Psoas muscle (tissue), 8 donors: Measurements from ENCODE around the gene PTP4A2. TPM values are rescaled to one million over a fixed set of nuclear protein-coding genes. Genes with fewer than 3 reads are reported as not detected.

ENCODE experiments used
- ATAC-seq, 4 donors: fragments of 200-7000 bp; cut with Tn5 transposase; one replicate each; pipeline ENCODE4 v1.9.1; 2020; ENCODE audit warnings: moderate library complexity in 3 of 4, mild to moderate bottlenecking in 2 of 4
- DNase-seq, 2 donors: peaks; one replicate each; pipeline ENCODE4 v3.0.0-alpha.2; 2020
- H3K27ac ChIP-seq: fragments of 200-600 bp; one replicate; pipeline ENCODE4 v1.8.0; 2022
- H3K27me3 ChIP-seq, 3 donors: fragments of 200-600 bp in 1 of 3; one replicate each; pipeline versions ENCODE4 v1.6.1 to v1.8.0; 2013 to 2022; ENCODE audit warnings: low read length in 2 of 3, mild to moderate bottlenecking in 2 of 3, moderate library complexity in 1 of 3; ENCODE audit not compliant: insufficient read depth in 3 of 3
- H3K36me3 ChIP-seq, 2 donors: fragments of 200-600 bp in 1 of 2; one replicate each; pipeline versions ENCODE4 v1.6.1 to v1.8.0; 2013 to 2022; ENCODE audit warnings: low read depth in 1 of 2, mild to moderate bottlenecking in 1 of 2, moderate library complexity in 1 of 2; ENCODE audit not compliant: insufficient read depth in 1 of 2
- H3K4me1 ChIP-seq: fragments of 200-600 bp; one replicate; pipeline ENCODE4 v1.8.0; 2022
- H3K4me3 ChIP-seq: fragments of 200-600 bp; one replicate; pipeline ENCODE4 v1.8.0; 2022; ENCODE audit warnings: mild to moderate bottlenecking
- H3K9me3 ChIP-seq: fragments of 200-600 bp; one replicate; pipeline ENCODE4 v1.8.0; 2022
- CTCF ChIP-seq: fragments of 200-600 bp; IDR thresholded peaks from one replicate; pipeline ENCODE4 v1.8.0; 2022; ENCODE audit warnings: antibody characterized with exemption
- WGBS, 3 donors: extraction: QIAGEN DNeasy Blood & Tissue Kit; methylation state at CpG; one replicate each; pipeline versions ENCODE4 v1.1.6 to v1.1.7; 2013; 5-methylcytosine and 5-hydroxymethylcytosine counted together
- intact Hi-C, 2 donors: fragments of 100-400 bp; cut with DNase I; formaldehyde crosslinking; loops; one replicate each; pipeline versions ENCODE4 v1.11.0 to v1.14.2; 2022
- polyA plus RNA-seq, 3 donors: library from polyadenylated mRNA; stranded (reverse); fragments of 200-250 nt; gene quantifications; one replicate each; pipeline ENCODE4 v1.2.3, GENCODE V29; 2013
- total RNA-seq, 4 donors: library from RNA; stranded (reverse); fragmentation: NEBNext Ultra II Directional in 2 of 4; extraction: Animal tissue kit (Norgen Biotek cat#: 25700) in 2 of 4; gene quantifications; one replicate each; pipeline versions ENCODE4 v1.2.1 to v1.2.4, GENCODE V29; 2021 to 2023
- donor health status: healthy with polysubstance abuse.
- donor health status: DM: no; HTN: no; CAD: no; lungs with moderate emphysema.
- donor health status: Bipolar disorder and iron deficiency.
- donor health status: healthy.
- donor health status: DM: yes; HTN: yes; CAD: no.
- donor health status: DM: no; HTN: no; CAD: no.
- donor health status: DM: no; HTN: no; CAD: no.
- donor health status: DM: yes; HTN: yes; CAD: no.

Gene PTP4A2
- total and polyA plus RNA-seq, 7 donors: 246 to 729 (median 370) TPM

DNA sequence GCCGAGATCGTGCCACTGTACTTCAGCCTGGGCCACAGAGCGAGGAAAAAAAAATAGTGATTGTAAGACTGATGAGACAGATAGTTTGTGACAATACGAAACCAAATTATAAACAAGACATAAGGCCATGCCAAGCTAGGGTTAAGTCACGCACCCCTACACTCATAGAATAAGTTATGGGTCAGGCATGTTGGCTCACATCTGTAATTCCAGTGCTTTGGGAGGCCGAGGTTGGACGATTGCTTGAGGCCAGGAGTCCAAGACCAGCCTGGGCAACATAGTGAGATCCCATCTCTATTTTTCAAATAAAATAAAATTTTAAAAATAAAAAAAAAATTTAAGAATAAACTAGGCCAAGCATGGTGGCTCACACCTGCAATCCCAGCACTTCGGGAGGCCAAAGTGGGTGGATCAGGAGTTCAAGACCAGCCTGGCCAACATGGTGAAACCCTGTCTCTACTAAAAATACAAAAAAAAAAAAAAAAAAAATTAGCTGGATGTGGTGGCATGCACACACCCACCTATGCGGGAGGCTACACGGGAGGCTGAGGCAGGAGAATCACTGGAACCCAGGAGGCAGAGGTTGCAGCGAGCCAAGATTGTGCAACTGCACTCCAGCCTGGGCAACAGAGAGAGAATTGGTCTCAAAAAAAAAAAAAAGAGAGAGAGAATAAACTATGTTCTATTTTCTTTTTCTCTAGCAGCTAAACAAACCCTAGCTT is 72.3 kb downstream of the PTP4A2 start:
- Histone ChIP-seq H3K36me3 (no peaks in the 10 kb centered on the region), H3K27ac (no peak overlapping the region), H3K4me3 (no peak overlapping the region), H3K9me3 (no peaks in the 10 kb centered on the region), H3K4me1 (no peaks in the 10 kb centered on the region), H3K27me3 (no peaks in the 10 kb centered on the region)
- intact Hi-C loops: no loop called here
- ATAC-seq (no peak), DNase-seq (no peak)
- WGBS, 3 donors: 83 to 86% (median 85%) methylated on average over 11 of the region's 11 CpGs
- no peak for TF ChIP-seq CTCF

GRCh38 chr1:31862071-31862470 is 76.1 kb downstream of the PTP4A2 start:
- no peaks in the 10 kb centered on the region for H3K4me1 ChIP-seq
- no peak overlapping the region for H3K27ac ChIP-seq
- 87 to 90% (median 88%) methylated on average over 4 of the region's 4 CpGs for WGBS, 3 donors
- H3K9me3 ChIP-seq: no peaks in the 10 kb centered on the region
- intact Hi-C loops: no loop called here
- no peak for ATAC-seq
- DNase-seq: no peak
- H3K27me3 ChIP-seq: no peaks in the 10 kb centered on the region
- H3K36me3 ChIP-seq: no peaks in the 10 kb centered on the region
- TF ChIP-seq CTCF: no peak
- no peak overlapping the region for H3K4me3 ChIP-seq

DNA sequence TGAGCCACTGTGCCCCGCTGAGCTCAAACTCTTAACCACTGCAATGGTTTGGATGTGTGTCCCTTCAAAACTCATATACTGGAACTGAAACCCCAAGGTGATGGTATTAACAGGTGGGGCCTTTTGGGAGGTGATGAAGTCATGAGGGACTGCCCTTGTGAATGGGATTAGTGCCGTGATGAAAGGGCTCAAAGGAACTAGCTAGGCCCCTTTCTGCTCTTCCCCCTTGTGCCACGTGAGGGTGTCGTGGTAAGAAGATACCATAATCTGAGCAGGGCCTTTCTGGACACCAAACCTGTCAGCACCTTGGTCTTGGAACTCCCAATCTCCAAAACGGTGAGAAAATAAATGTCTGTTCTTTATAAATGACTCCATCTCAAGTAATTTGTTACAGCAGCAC is 76.8 kb downstream of the PTP4A2 start:
- DNase-seq: no peak
- no peaks in the 10 kb centered on the region for H3K27me3 ChIP-seq
- intact Hi-C loops: no loop called here
- WGBS, 3 donors: 61 to 80% (median 71%) methylated on average over 5 of the region's 5 CpGs
- no peak overlapping the region for H3K27ac ChIP-seq
- no peak overlapping the region for H3K4me3 ChIP-seq
- no peak for TF ChIP-seq CTCF
- no peaks in the 10 kb centered on the region for H3K4me1 ChIP-seq
- no peak for ATAC-seq
- H3K36me3 ChIP-seq: no peaks in the 10 kb centered on the region
- H3K9me3 ChIP-seq: no peaks in the 10 kb centered on the region

- DNase-seq: no peak
- intact Hi-C loops: no loop called here
- Histone ChIP-seq H3K36me3 (no peaks in the 10 kb centered on the region), H3K9me3 (no peaks in the 10 kb centered on the region), H3K4me1 (no peaks in the 10 kb centered on the region), H3K4me3 (no peak overlapping the region), H3K27ac (no peak overlapping the region), H3K27me3 (no peaks in the 10 kb centered on the region)
- no peak for ATAC-seq
- WGBS, 3 donors: 57 to 69% (median 69%) methylated on average over 7 of the region's 7 CpGs
- no peak for TF ChIP-seq CTCF
Observed at GRCh38 chr1:31860581-31860980, 77.6 kb downstream of the PTP4A2 start.

GRCh38 chr1:31859719-31860118 is 78.4 kb downstream of the PTP4A2 start:
- no peaks in the 10 kb centered on the region for H3K9me3 ChIP-seq
- intact Hi-C loops: no loop called here
- ATAC-seq: no peak

More at GRCh38 chr1:31859719-31860118, 78.4 kb downstream of the PTP4A2 start:
- Histone ChIP-seq H3K27ac (no peak overlapping the region), H3K4me1 (no peaks in the 10 kb centered on the region), H3K4me3 (no peak overlapping the region), H3K27me3 (no peaks in the 10 kb centered on the region), H3K36me3 (no peaks in the 10 kb centered on the region)
- WGBS, 3 donors: 82 to 92% (median 91%) methylated on average over 2 of the region's 2 CpGs
- no peak for DNase-seq
- no peak for TF ChIP-seq CTCF
